ENCODE data around the gene RETREG3.

DNA sequence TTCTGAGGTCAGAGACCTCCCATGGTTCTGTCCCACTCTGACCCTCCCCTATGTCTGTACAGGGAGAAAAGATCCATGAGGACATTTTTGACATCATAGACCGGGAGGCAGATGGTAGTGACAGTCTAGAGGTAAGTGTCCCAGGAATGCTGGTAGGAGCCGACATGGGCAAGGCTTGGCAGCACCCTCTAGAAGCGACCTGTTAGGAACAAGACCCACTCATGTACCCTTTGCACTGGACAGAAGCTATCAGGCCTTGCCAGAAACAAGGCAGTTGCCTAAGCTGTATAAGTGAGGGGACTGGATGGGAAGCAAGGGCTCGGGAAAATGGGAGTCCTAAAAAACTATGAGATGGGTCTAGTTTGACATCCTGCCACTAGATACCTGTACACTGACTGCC lies 2.8 kb upstream of the RETREG3 start:
- TF ChIP-seq CTCF (IDR thresholded peaks at IDR 0.05) (no peak), POLR2AphosphoS5 (IDR thresholded peaks at IDR 0.05) (no peak), EP300 (IDR thresholded peaks at IDR 0.05) (no peak)
